DOHH2 (cell line): ENCODE measurements around the gene MON2.

ENCODE experiments used
- CTCF ChIP-seq: fragments of 200-600 bp; sonication (generic); IDR thresholded peaks from one replicate; pipeline ENCODE4 v1.5.1; 2014; ENCODE audit warnings: antibody characterized with exemption, mild to moderate bottlenecking, low read depth, low read length; ENCODE audit not compliant: poor library complexity, severe bottlenecking
- EZH2phosphoT487 ChIP-seq: fragments of 200-600 bp; sonication (generic); IDR thresholded peaks from 2 replicates; pipeline ENCODE4 v1.6.1; 2017; ENCODE audit warnings: borderline replicate concordance, mild to moderate bottlenecking, antibody characterized with exemption, low read length, moderate library complexity, mixed read lengths

- TF ChIP-seq CTCF (no peak), EZH2phosphoT487 (no peak)
Measured at GRCh38 chr12:62484233-62484632, 17.6 kb downstream of the MON2 start.
